T-cell (primary cell): Measurements from ENCODE around the gene FAM20C. TPM values are rescaled to one million over a fixed set of nuclear protein-coding genes. Genes with fewer than 3 reads are reported as not detected.

Source experiments
- ATAC-seq, 4 experiments: fragments of 200-7000 bp in 3 of 4; fragments of 150-1000 bp in 1 of 4; cut with Tn5 transposase; replicated peaks in 1 of 4; 1 replicate in 3 of 4; 2 replicates in 1 of 4; pipeline ENCODE4 v1.10.0; 2021; ENCODE audit warnings: moderate library complexity in 3 of 4, mild to moderate bottlenecking in 2 of 4, moderate number of reproducible peaks in 1 of 4
- CTCF ChIA-PET, 2 donors: fragments of 300-600 bp; sonication (Branson Sonifier 250); formaldehyde crosslinking; loops; one replicate each; lab custom pipeline; 2022; ENCODE audit warnings: antibody characterized with exemption in 2 of 2; lab: Charles Lee
- POLR2A ChIA-PET, 2 donors: fragments of 300-600 bp; sonication (Branson Sonifier 250); formaldehyde crosslinking; loops; one replicate each; lab custom pipeline; 2022; ENCODE audit warnings: antibody characterized with exemption in 2 of 2; lab: Charles Lee
- DNase-seq, 35 experiments: peaks; one replicate each; pipeline versions ENCODE4 v3.0.0 to v3.0.0-alpha.2; 2013 to 2023
- H3K27ac ChIP-seq: one replicate; pipeline ENCODE4 v1.5.1; 2013; ENCODE audit warnings: low read length
- H3K27me3 ChIP-seq, 2 experiments: replicated peaks in 1 of 2; 1 replicate in 1 of 2; 2 replicates in 1 of 2; pipeline versions ENCODE4 v1.6.1 to v1.7.0; 2013; ENCODE audit warnings: low read length in 1 of 2, mixed read lengths in 1 of 2; ENCODE audit not compliant: control insufficient read depth in 2 of 2, insufficient read depth in 2 of 2; ENCODE audit errors: extremely low read depth in 1 of 2
- H3K36me3 ChIP-seq, 2 donors: 1 replicate in 1 of 2; 2 replicates in 1 of 2; pipeline versions ENCODE4 v1.6.1 to v1.7.0; 2013; ENCODE audit warnings: low read length in 1 of 2; ENCODE audit not compliant: control insufficient read depth in 2 of 2, insufficient read depth in 1 of 2; ENCODE audit errors: extremely low read depth in 1 of 2
- H3K4me1 ChIP-seq, 2 experiments: 1 replicate in 1 of 2; 2 replicates in 1 of 2; pipeline versions ENCODE4 v1.6.1 to v1.7.0; 2013; ENCODE audit warnings: low read length in 2 of 2, mixed read lengths in 1 of 2; ENCODE audit not compliant: insufficient read depth in 2 of 2, control insufficient read depth in 1 of 2; ENCODE audit errors: extremely low read depth in 1 of 2
- H3K4me3 ChIP-seq, 2 donors: 1 replicate in 1 of 2; 2 replicates in 1 of 2; pipeline versions ENCODE4 v1.5.1 to v1.7.0; 2013; ENCODE audit warnings: mild to moderate bottlenecking in 2 of 2, low read length in 1 of 2, moderate library complexity in 1 of 2; ENCODE audit not compliant: control insufficient read depth in 1 of 2; ENCODE audit errors: extremely low read depth in 1 of 2
- H3K9me3 ChIP-seq: 2 replicates; pipeline ENCODE4 v1.7.0; 2013
- H3K27ac Mint-ChIP-seq, 2 donors: one replicate each; pipeline ENCODE4 v1.8.0; 2020 to 2021; ENCODE audit warnings: mild to moderate bottlenecking in 2 of 2, mixed read lengths in 2 of 2
- H3K27me3 Mint-ChIP-seq, 2 donors: one replicate each; pipeline ENCODE4 v1.8.0; 2021 to 2022; ENCODE audit warnings: mixed read lengths in 2 of 2
- H3K36me3 Mint-ChIP-seq: one replicate; pipeline ENCODE4 v1.8.0; 2021; ENCODE audit warnings: mixed read lengths
- H3K4me1 Mint-ChIP-seq, 3 donors: one replicate each; pipeline ENCODE4 v1.8.0; 2020 to 2022; ENCODE audit warnings: mixed read lengths in 3 of 3, mild to moderate bottlenecking in 1 of 3
- H3K4me3 Mint-ChIP-seq, 3 donors: one replicate each; pipeline ENCODE4 v1.8.0; 2020 to 2022; ENCODE audit warnings: mild to moderate bottlenecking in 3 of 3, mixed read lengths in 3 of 3, moderate library complexity in 3 of 3
- H3K9me3 Mint-ChIP-seq, 3 donors: one replicate each; pipeline ENCODE4 v1.8.0; 2020 to 2022; ENCODE audit warnings: mixed read lengths in 3 of 3
- WGBS: methylation state at CpG from one replicate; pipeline ENCODE4 v1.1.5; 2013; ENCODE audit warnings: missing lambda C conversion rate; ENCODE audit not compliant: insufficient coverage; 5-methylcytosine and 5-hydroxymethylcytosine counted together
- total RNA-seq, 35 experiments: library from RNA in 6 of 35; stranded (reverse) in 6 of 35; fragments of 120-200 nt in 1 of 35; gene quantifications; one replicate each; pipeline versions ENCODE4 v1.2.1 to v1.2.4 and lab custom pipeline; 2013 to 2026

The FAM20C gene
- total RNA-seq, 5 donors from 2014 or later (not counting 1 experiment from before 2014, with no cell fraction given) = 0.18 to 2.0 (median 1.2) TPM

DNA sequence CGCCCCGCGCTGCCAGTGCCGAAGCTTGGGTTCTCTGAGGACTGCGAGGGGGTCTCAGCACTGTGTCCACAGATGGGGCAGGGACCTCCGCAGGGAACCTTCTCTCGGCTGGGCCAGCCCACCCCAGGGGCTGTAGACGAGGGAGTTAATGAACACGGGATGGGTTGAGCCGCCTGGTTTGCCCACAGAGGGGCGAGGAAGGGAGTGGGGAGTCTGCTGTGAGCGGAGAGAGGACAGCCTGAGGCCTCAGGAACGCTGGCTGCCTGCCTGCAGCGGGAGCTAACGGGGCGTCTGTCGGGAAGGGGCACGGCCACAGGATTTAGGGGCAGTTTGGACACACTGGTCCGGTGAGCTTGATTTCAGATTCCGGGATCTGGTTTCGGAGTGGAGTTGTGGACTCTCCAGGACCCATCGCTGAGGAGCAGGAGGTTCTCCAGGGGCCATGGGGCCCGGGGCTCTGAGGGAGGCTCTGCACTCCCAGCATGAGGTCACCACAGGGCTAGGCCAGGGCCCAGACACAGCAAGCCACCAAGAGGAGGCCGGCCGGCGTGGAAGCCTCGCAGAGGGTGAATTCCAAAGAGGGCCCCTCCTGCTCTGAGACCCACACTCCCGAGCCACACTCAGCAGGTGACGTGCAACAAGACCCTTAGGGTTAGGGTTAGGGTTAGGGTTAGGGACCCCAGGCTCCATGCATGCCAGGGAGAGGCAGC, 19.0 kb upstream of the FAM20C start:
- H3K27me3 ChIP-seq = peaks cover 0 to 29% of the 10 kb centered on the region in 2 experiments
- DNase-seq (no peak), ATAC-seq (no peak)
- WGBS = 90% methylated on average over 28 of the region's 29 CpGs
- H3K36me3 ChIP-seq = no peaks in the 10 kb centered on the region
- no peak overlapping the region for H3K27ac ChIP-seq
- ChIA-PET POLR2A (no interaction called here), CTCF (no interaction called here)
- peaks cover 4 to 20% of the 10 kb centered on the region in 2 donors for H3K27me3 Mint-ChIP-seq
- no peaks in the 10 kb centered on the region for H3K4me1 ChIP-seq
- no peak overlapping the region for H3K4me3 Mint-ChIP-seq
- no peak overlapping the region for H3K27ac Mint-ChIP-seq
- H3K9me3 Mint-ChIP-seq = no peaks in the 10 kb centered on the region
- H3K4me3 ChIP-seq = no peak overlapping the region
- H3K4me1 Mint-ChIP-seq = no peaks in the 10 kb centered on the region
- no peaks in the 10 kb centered on the region for H3K36me3 Mint-ChIP-seq
- H3K9me3 ChIP-seq = no peaks in the 10 kb centered on the region

- Histone ChIP-seq H3K9me3 (no peaks in the 10 kb centered on the region), H3K36me3 (no peaks in the 10 kb centered on the region), H3K4me3 (no peak overlapping the region), H3K4me1 (no peaks in the 10 kb centered on the region), H3K27ac (no peak overlapping the region), H3K27me3 (peaks cover 0 to 29% of the 10 kb centered on the region in 2 experiments)
- H3K27ac Mint-ChIP-seq = no peak overlapping the region
- 90% methylated on average over 2 of the region's 2 CpGs for WGBS
- no peak for DNase-seq
- no peaks in the 10 kb centered on the region for H3K4me1 Mint-ChIP-seq
- peaks cover 4 to 16% of the 10 kb centered on the region in 2 donors for H3K27me3 Mint-ChIP-seq
- CTCF ChIA-PET = interaction anchor here in 1 of 2 donors (0.7 kb wide), 1 partner anchor 47 kb away, joined by 3 read pairs; no protein-coding TSS in a partner anchor
- no peak overlapping the region for H3K4me3 Mint-ChIP-seq
- no peaks in the 10 kb centered on the region for H3K36me3 Mint-ChIP-seq
- no peaks in the 10 kb centered on the region for H3K9me3 Mint-ChIP-seq
- POLR2A ChIA-PET = no interaction called here
- ATAC-seq = no peak
Measured at GRCh38 chr7:174716-175115, 17.7 kb upstream of the FAM20C start.

DNA sequence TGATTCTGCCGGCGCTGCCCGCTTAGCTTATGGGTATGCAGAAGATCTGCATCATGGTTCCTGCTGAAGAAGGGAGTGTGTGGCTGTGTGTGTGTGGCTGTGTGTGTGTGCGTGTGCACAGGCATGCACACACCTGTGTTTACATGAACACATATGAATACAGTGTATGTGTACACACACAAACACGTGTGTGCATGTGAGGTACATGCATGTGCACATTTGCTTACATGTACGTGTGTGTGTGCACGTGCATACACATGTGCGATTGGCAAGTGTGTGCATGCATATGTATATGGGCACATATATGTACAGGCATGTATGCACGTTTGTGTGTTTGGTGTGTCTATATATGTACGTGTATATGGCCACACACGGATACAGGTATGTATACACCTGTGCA, 16.4 kb upstream of the FAM20C start:
- Mint-ChIP-seq H3K4me1 (no peaks in the 10 kb centered on the region), H3K27ac (no peak overlapping the region), H3K27me3 (peaks cover 0 to 6% of the 10 kb centered on the region in 2 donors), H3K9me3 (no peaks in the 10 kb centered on the region), H3K36me3 (no peaks in the 10 kb centered on the region), H3K4me3 (no peak overlapping the region)
- no peaks in the 10 kb centered on the region for H3K4me1 ChIP-seq
- POLR2A ChIA-PET = no interaction called here
- no peak for ATAC-seq
- H3K27ac ChIP-seq = no peak overlapping the region
- no peak for DNase-seq
- CTCF ChIA-PET = no interaction called here
- peaks cover 0 to 20% of the 10 kb centered on the region in 2 experiments for H3K27me3 ChIP-seq
- H3K36me3 ChIP-seq = no peaks in the 10 kb centered on the region
- WGBS = 95% methylated on average over 7 of the region's 11 CpGs
- H3K9me3 ChIP-seq = no peaks in the 10 kb centered on the region
- no peak overlapping the region for H3K4me3 ChIP-seq

- no peak overlapping the region for H3K4me3 ChIP-seq
- no peaks in the 10 kb centered on the region for H3K4me1 ChIP-seq
- ATAC-seq (no peak), DNase-seq (no peak)
- no peak overlapping the region for H3K27ac ChIP-seq
- H3K4me3 Mint-ChIP-seq = no peak overlapping the region
- 83% methylated on average over 7 of the region's 9 CpGs for WGBS
- ChIA-PET POLR2A (no interaction called here), CTCF (no interaction called here)
- H3K4me1 Mint-ChIP-seq = no peaks in the 10 kb centered on the region
- no peak overlapping the region for H3K27ac Mint-ChIP-seq
- H3K36me3 ChIP-seq = no peaks in the 10 kb centered on the region
- peaks cover 0 to 20% of the 10 kb centered on the region in 2 experiments for H3K27me3 ChIP-seq
- no peaks in the 10 kb centered on the region for H3K36me3 Mint-ChIP-seq
- no peaks in the 10 kb centered on the region for H3K9me3 ChIP-seq
- H3K9me3 Mint-ChIP-seq = no peaks in the 10 kb centered on the region
- H3K27me3 Mint-ChIP-seq = peaks cover 0 to 6% of the 10 kb centered on the region in 2 donors
Measured at GRCh38 chr7:176381-176780, 16.0 kb upstream of the FAM20C start.

- H3K9me3 ChIP-seq = no peaks in the 10 kb centered on the region
- CTCF ChIA-PET = no interaction called here
- H3K4me3 ChIP-seq = no peak overlapping the region
- DNase-seq (no peak), ATAC-seq (no peak)
- Mint-ChIP-seq H3K4me1 (no peaks in the 10 kb centered on the region), H3K9me3 (no peaks in the 10 kb centered on the region), H3K27ac (no peak overlapping the region), H3K4me3 (no peak overlapping the region), H3K27me3 (peaks cover 0 to 3% of the 10 kb centered on the region in 2 donors), H3K36me3 (no peaks in the 10 kb centered on the region)
- H3K36me3 ChIP-seq = no peaks in the 10 kb centered on the region
- H3K27ac ChIP-seq = no peak overlapping the region
- H3K27me3 ChIP-seq = peaks cover 0 to 20% of the 10 kb centered on the region in 2 experiments
- H3K4me1 ChIP-seq = no peaks in the 10 kb centered on the region
- WGBS = 89% methylated on average over 19 of the region's 21 CpGs
- POLR2A ChIA-PET = no interaction called here
Measured at GRCh38 chr7:176786-177459, 15.4 kb upstream of the FAM20C start.

- POLR2A ChIA-PET = no interaction called here
- no peaks in the 10 kb centered on the region for H3K36me3 ChIP-seq
- WGBS = 83% methylated on average over 28 of the region's 28 CpGs
- H3K27me3 ChIP-seq = peaks cover 0 to 18% of the 10 kb centered on the region in 2 experiments
- no peak overlapping the region for H3K4me3 ChIP-seq
- no peaks in the 10 kb centered on the region for H3K4me1 ChIP-seq
- no peaks in the 10 kb centered on the region for H3K9me3 ChIP-seq
- no peaks in the 10 kb centered on the region for H3K9me3 Mint-ChIP-seq
- CTCF ChIA-PET = no interaction called here
- H3K36me3 Mint-ChIP-seq = no peaks in the 10 kb centered on the region
- H3K27me3 Mint-ChIP-seq = peaks cover 0 to 2% of the 10 kb centered on the region in 2 donors
- no peak overlapping the region for H3K4me3 Mint-ChIP-seq
- DNase-seq (no peak), ATAC-seq (no peak)
- H3K4me1 Mint-ChIP-seq = no peaks in the 10 kb centered on the region
- H3K27ac Mint-ChIP-seq = no peak overlapping the region
- H3K27ac ChIP-seq = no peak overlapping the region
Measured at GRCh38 chr7:178444-178843, 13.9 kb upstream of the FAM20C start.
